WTC11 (cell line): ENCODE results near the gene TFPI2.

Experiments
- CREM ChIP-seq: sonication (generic); formaldehyde crosslinking; IDR thresholded peaks from 2 replicates; pipeline ENCODE4 v1.8.1; 2022; ENCODE audit warnings: mild to moderate bottlenecking, missing genetic modification reagents, moderate library complexity
- GTF2I ChIP-seq: fragments of 250-450 bp; sonication (Bioruptor Pico); conservative IDR thresholded peaks from 2 replicates; pipeline ENCODE4 v1.4.0; 2021; ENCODE audit warnings: mild to moderate bottlenecking
- PRRX2 ChIP-seq: fragments of 250-450 bp; sonication (Bioruptor Pico); IDR thresholded peaks from 2 replicates; pipeline ENCODE4 v1.8.0; 2021; ENCODE audit warnings: mild to moderate bottlenecking
- TEAD4 ChIP-seq: sonication (generic); formaldehyde crosslinking; IDR thresholded peaks from 2 replicates; pipeline ENCODE4 v1.8.0; 2022; ENCODE audit warnings: mild to moderate bottlenecking, missing genetic modification reagents
- ZNF416 ChIP-seq: fragments of 250-450 bp; sonication (Bioruptor Pico); IDR thresholded peaks from 2 replicates; pipeline ENCODE4 v1.9.0; 2021; ENCODE audit warnings: mild to moderate bottlenecking, inconsistent platforms
- TF ChIP-seq, protein P1 (sequence below): fragments of 200-600 bp; IDR thresholded peaks from 2 replicates; pipeline ENCODE4 v1.8.0; 2022; ENCODE audit warnings: antibody characterized with exemption
- TF ChIP-seq, protein P2 (sequence below): sonication (generic); formaldehyde crosslinking; IDR thresholded peaks from 2 replicates; pipeline ENCODE4 v1.8.0; 2023; ENCODE audit warnings: missing genetic modification reagents
- TF ChIP-seq, protein P3 (sequence below): sonication (generic); formaldehyde crosslinking; IDR thresholded peaks from 2 replicates; pipeline ENCODE4 v1.8.1; 2022; ENCODE audit warnings: mild to moderate bottlenecking, moderate library complexity, missing genetic modification reagents
- TF ChIP-seq, protein P4 (sequence below): sonication (generic); formaldehyde crosslinking; IDR thresholded peaks from 2 replicates; pipeline ENCODE4 v1.8.1; 2022; ENCODE audit warnings: missing genetic modification reagents, borderline replicate concordance
- TF ChIP-seq, protein P5 (sequence below): sonication (generic); formaldehyde crosslinking; IDR thresholded peaks from 2 replicates; pipeline ENCODE4 v1.8.1; 2023; ENCODE audit warnings: mild to moderate bottlenecking, missing genetic modification reagents, moderate library complexity
- TF ChIP-seq, protein P6 (sequence below): sonication (generic); formaldehyde crosslinking; conservative IDR thresholded peaks from 2 replicates; pipeline ENCODE4 v1.8.1; 2023; ENCODE audit warnings: mild to moderate bottlenecking, low read depth, missing genetic modification reagents, moderate library complexity

DNA sequence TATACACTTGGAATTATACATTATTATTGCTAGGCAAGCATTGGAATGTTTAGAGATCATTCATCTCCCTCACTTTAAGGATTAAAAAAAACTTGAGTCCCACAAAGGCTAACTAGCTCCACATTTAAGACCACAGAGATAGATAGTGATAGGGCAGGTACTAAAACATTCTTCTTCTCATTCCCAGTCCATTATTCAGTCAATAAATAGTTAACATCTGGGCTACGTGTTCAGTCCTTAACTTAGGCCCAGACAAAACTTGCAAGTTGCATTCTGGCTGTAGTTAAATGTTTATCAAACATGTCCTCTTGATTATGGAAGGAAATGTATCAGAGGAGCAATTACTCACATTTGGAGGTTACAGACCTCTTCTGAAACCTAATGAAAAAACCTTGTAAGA lies 33.4 kb upstream of the TFPI2 start:
- no peak for TF ChIP-seq CREM (CRISPR knock-in tag)
- TF ChIP-seq, protein P1, sequence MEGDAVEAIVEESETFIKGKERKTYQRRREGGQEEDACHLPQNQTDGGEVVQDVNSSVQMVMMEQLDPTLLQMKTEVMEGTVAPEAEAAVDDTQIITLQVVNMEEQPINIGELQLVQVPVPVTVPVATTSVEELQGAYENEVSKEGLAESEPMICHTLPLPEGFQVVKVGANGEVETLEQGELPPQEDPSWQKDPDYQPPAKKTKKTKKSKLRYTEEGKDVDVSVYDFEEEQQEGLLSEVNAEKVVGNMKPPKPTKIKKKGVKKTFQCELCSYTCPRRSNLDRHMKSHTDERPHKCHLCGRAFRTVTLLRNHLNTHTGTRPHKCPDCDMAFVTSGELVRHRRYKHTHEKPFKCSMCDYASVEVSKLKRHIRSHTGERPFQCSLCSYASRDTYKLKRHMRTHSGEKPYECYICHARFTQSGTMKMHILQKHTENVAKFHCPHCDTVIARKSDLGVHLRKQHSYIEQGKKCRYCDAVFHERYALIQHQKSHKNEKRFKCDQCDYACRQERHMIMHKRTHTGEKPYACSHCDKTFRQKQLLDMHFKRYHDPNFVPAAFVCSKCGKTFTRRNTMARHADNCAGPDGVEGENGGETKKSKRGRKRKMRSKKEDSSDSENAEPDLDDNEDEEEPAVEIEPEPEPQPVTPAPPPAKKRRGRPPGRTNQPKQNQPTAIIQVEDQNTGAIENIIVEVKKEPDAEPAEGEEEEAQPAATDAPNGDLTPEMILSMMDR: no peak
- TF ChIP-seq, protein P2, sequence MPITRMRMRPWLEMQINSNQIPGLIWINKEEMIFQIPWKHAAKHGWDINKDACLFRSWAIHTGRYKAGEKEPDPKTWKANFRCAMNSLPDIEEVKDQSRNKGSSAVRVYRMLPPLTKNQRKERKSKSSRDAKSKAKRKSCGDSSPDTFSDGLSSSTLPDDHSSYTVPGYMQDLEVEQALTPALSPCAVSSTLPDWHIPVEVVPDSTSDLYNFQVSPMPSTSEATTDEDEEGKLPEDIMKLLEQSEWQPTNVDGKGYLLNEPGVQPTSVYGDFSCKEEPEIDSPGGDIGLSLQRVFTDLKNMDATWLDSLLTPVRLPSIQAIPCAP (CRISPR knock-in tag): no peak
- TF ChIP-seq GTF2I (CRISPR knock-in tag): no peak
- TF ChIP-seq, protein P3, sequence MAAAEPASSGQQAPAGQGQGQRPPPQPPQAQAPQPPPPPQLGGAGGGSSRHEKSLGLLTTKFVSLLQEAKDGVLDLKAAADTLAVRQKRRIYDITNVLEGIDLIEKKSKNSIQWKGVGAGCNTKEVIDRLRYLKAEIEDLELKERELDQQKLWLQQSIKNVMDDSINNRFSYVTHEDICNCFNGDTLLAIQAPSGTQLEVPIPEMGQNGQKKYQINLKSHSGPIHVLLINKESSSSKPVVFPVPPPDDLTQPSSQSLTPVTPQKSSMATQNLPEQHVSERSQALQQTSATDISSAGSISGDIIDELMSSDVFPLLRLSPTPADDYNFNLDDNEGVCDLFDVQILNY: no peak
- TF ChIP-seq TEAD4 (CRISPR knock-in tag): no peak
- TF ChIP-seq, protein P4, sequence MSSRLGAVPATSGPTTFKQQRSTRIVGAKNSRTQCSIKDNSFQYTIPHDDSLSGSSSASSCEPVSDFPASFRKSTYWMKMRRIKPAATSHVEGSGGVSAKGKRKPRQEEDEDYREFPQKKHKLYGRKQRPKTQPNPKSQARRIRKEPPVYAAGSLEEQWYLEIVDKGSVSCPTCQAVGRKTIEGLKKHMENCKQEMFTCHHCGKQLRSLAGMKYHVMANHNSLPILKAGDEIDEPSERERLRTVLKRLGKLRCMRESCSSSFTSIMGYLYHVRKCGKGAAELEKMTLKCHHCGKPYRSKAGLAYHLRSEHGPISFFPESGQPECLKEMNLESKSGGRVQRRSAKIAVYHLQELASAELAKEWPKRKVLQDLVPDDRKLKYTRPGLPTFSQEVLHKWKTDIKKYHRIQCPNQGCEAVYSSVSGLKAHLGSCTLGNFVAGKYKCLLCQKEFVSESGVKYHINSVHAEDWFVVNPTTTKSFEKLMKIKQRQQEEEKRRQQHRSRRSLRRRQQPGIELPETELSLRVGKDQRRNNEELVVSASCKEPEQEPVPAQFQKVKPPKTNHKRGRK (CRISPR knock-in tag): no peak
- TF ChIP-seq, protein P5, sequence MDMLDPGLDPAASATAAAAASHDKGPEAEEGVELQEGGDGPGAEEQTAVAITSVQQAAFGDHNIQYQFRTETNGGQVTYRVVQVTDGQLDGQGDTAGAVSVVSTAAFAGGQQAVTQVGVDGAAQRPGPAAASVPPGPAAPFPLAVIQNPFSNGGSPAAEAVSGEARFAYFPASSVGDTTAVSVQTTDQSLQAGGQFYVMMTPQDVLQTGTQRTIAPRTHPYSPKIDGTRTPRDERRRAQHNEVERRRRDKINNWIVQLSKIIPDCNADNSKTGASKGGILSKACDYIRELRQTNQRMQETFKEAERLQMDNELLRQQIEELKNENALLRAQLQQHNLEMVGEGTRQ: no peak
- TF ChIP-seq, protein P6, sequence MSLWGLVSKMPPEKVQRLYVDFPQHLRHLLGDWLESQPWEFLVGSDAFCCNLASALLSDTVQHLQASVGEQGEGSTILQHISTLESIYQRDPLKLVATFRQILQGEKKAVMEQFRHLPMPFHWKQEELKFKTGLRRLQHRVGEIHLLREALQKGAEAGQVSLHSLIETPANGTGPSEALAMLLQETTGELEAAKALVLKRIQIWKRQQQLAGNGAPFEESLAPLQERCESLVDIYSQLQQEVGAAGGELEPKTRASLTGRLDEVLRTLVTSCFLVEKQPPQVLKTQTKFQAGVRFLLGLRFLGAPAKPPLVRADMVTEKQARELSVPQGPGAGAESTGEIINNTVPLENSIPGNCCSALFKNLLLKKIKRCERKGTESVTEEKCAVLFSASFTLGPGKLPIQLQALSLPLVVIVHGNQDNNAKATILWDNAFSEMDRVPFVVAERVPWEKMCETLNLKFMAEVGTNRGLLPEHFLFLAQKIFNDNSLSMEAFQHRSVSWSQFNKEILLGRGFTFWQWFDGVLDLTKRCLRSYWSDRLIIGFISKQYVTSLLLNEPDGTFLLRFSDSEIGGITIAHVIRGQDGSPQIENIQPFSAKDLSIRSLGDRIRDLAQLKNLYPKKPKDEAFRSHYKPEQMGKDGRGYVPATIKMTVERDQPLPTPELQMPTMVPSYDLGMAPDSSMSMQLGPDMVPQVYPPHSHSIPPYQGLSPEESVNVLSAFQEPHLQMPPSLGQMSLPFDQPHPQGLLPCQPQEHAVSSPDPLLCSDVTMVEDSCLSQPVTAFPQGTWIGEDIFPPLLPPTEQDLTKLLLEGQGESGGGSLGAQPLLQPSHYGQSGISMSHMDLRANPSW (CRISPR knock-in tag): no peak
- no peak for TF ChIP-seq ZNF416 (CRISPR knock-in tag)
- TF ChIP-seq PRRX2 (CRISPR knock-in tag): no peak
